Activated naive CD4-positive, alpha-beta T cell treated with anti-CD3 and anti-CD28 coated beads, Interleukin-2, amount 50 U/mL, for 72 hours (primary cell): ENCODE data around the gene PTPN2. TPM values are rescaled to one million over a fixed set of nuclear protein-coding genes. Genes with fewer than 3 reads are reported as not detected.
A peak's percentile ranks its signal among the peaks of the same experiment; 100 is the strongest.

Experiments used
- ATAC-seq, 2 donors: fragments of 150-1000 bp; cut with Tn5 transposase; 2 replicates each; pipeline ENCODE4 v1.10.0; 2021; ENCODE audit warnings: mild to moderate bottlenecking in 2 of 2, moderate library complexity in 2 of 2
- DNase-seq, 2 donors: peaks; one replicate each; pipeline ENCODE4 v3.0.0; 2021 to 2022; ENCODE audit warnings: low spot score in 2 of 2
- H3K27ac Mint-ChIP-seq, 2 donors: one replicate each; pipeline ENCODE4 v1.8.0; 2022; ENCODE audit warnings: mild to moderate bottlenecking in 2 of 2, mixed read lengths in 2 of 2
- H3K36me3 Mint-ChIP-seq, 2 donors: one replicate each; pipeline ENCODE4 v1.8.0; 2022; ENCODE audit warnings: mixed read lengths in 2 of 2
- H3K9me3 Mint-ChIP-seq, 2 donors: one replicate each; pipeline ENCODE4 v1.8.0; 2022; ENCODE audit warnings: mixed read lengths in 2 of 2
- total RNA-seq, 2 donors: library from RNA; stranded (reverse); gene quantifications; one replicate each; pipeline ENCODE4 v1.2.3, GENCODE V29; 2022

PTPN2 gene
- 10 to 100 TPM; 57.0 to 69.9 TPM for total RNA-seq

DNA sequence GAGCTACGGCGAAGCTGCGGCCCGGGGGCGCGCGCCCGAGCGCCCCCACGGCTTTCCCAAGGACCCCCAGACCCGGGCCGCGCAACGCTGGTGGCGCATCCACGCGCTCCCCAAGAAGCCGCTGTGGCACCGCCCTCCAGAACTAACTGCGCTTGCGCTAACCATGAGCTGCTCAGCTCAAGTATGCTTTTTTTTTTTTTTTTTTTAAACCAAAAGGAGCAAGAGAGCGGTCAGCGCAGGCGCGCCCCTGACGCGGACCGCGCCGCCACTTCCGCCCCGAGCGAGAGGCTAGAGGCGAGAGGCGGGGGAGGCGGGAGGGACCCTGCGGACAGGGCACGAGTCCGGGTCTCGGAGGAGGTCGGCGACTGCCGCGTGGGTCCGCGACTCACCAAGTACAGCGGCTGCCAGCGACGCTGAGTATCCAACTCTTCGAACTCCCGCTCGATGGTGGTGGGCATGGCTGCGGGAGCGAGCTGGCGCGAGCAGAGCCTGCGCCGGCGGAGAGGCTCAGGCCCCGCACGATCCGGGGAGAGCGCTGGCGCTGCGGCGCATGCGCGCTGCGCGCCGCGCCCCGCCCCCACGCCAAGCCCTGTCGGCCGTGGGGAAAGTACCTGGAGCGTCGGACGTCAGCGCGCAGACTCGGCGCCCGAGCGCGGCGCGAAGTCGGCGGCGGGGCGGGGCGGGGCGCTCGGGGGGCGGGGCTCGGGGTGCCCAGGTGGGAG is at the start of gene PTPN2:
Gene PTPN2 (minus strand): TSS at position 554 of the 722 bp plus-strand sequence. CDS start 96 bp downstream, at position 458.
- peaks cover 12 to 26% of the 10 kb centered on the region in 2 donors for H3K36me3 Mint-ChIP-seq
- no peaks in the 10 kb centered on the region for H3K9me3 Mint-ChIP-seq
- ATAC-seq, result peak; percentile 85 to 90

GRCh38 chr18:12933327-12933726 is 49.3 kb upstream of the PTPN2 start:
- DNase-seq (no peak), ATAC-seq (no peak)
- Mint-ChIP-seq H3K27ac (no peak overlapping the region), H3K9me3 (no peaks in the 10 kb centered on the region), H3K36me3 (no peaks in the 10 kb centered on the region)

More for the DNA sequence above, at the start of gene PTPN2:
- H3K27ac Mint-ChIP-seq, result peak within 1 kb of the TSS; percentile 87 to 97
- peak; percentile 93 to 96 for DNase-seq

- no peak for ATAC-seq
These were observed 46.9 kb upstream of the PTPN2 start for GRCh38 chr18:12930908-12931307.

DNA sequence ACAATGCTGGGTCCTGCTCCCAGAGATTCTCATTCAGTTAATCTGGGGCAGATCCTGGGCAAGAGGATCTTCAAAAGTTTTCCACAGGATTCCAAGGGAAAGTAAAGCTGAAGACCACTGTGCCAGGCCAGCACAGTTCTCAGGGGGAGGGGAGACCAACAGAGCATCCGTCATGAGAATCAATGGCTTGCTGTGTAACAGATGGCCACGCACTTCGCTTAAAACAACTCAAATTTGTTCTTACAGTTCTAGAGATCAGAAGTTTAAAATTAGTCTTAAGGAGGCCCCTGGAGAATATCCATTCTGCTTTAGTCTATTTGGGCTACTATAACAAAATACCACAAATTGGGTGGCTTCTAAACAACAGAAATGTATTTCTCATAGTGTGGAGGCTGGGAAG is 46.3 kb upstream of the PTPN2 start:
- Mint-ChIP-seq H3K9me3 (no peaks in the 10 kb centered on the region), H3K27ac (no peak overlapping the region), H3K36me3 (no peaks in the 10 kb centered on the region)
- ATAC-seq, result no peak
- no peak for DNase-seq

More at GRCh38 chr18:12930908-12931307, 46.9 kb upstream of the PTPN2 start:
- Mint-ChIP-seq H3K36me3 (no peaks in the 10 kb centered on the region), H3K27ac (no peak overlapping the region), H3K9me3 (no peaks in the 10 kb centered on the region)
- DNase-seq, result no peak

GRCh38 chr18:12929477-12930083 is 45.5 kb upstream of the PTPN2 start:
- ATAC-seq, result no peak

DNA sequence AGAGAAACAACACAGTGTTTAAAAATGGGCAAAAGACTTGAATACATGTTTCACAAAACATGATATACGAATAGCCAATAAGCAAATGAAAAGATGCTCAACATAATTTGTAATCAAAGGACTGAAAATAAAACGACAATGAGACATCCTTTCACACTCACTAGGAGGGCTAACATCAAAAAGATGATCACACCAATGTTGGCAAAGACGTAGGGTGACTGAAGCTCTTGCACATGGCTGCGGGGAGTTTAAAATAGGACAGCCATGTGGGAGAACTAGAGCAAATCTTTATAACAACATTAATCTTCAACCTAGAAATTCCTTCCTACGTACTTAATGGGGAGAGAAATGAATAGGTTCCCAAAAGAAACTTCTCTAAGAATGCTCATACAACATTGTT is 44.6 kb upstream of the PTPN2 start:
- Mint-ChIP-seq H3K27ac (no peak overlapping the region), H3K9me3 (no peaks in the 10 kb centered on the region), H3K36me3 (no peaks in the 10 kb centered on the region)
- no peak for DNase-seq
- no peak for ATAC-seq

More at GRCh38 chr18:12929477-12930083, 45.5 kb upstream of the PTPN2 start:
- DNase-seq, result no peak
- Mint-ChIP-seq H3K9me3 (no peaks in the 10 kb centered on the region), H3K36me3 (no peaks in the 10 kb centered on the region), H3K27ac (no peak overlapping the region)

GRCh38 chr18:12928206-12928605 is 44.2 kb upstream of the PTPN2 start:
- Mint-ChIP-seq H3K27ac (no peak overlapping the region), H3K36me3 (no peaks in the 10 kb centered on the region), H3K9me3 (no peaks in the 10 kb centered on the region)
- DNase-seq (no peak), ATAC-seq (no peak)

- H3K9me3 Mint-ChIP-seq, result no peaks in the 10 kb centered on the region
- H3K27ac Mint-ChIP-seq, result peak overlapping the region in 1 of 2 donors; percentile 26
- no peak for DNase-seq
These were observed 40.6 kb upstream of the PTPN2 start for GRCh38 chr18:12924616-12925015.

GRCh38 chr18:12922266-12922665 is 38.2 kb upstream of the PTPN2 start:
- H3K36me3 Mint-ChIP-seq, result no peaks in the 10 kb centered on the region
- H3K9me3 Mint-ChIP-seq, result no peaks in the 10 kb centered on the region
- DNase-seq (no peak), ATAC-seq (no peak)
- H3K27ac Mint-ChIP-seq, result no peak overlapping the region

More at GRCh38 chr18:12924616-12925015, 40.6 kb upstream of the PTPN2 start:
- H3K36me3 Mint-ChIP-seq, result no peaks in the 10 kb centered on the region
- ATAC-seq, result no peak

DNA sequence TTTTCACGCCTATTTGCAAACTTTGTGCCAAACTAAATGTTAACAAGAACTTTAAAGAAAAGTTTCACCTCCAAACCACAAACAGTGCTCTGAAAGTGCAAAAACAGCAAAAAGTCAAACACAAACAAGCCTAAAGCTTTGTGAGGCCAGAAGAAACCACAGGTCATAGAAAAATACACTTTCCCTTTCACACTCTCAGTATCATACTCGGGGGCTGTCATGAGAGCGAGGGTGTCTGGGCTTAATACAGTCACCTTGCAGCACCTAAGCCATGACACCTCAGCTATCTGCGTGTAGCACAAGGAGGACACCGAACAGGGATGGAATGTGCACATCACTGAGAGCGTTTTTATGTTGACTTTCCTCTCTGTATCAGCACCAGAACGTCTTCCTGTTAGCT is 37.1 kb upstream of the PTPN2 start:
- H3K36me3 Mint-ChIP-seq, result no peaks in the 10 kb centered on the region
- no peak overlapping the region for H3K27ac Mint-ChIP-seq
- DNase-seq, result no peak
- no peaks in the 10 kb centered on the region for H3K9me3 Mint-ChIP-seq
- peak; percentile 65 to 93 for ATAC-seq

GRCh38 chr18:12911929-12912703 is 28.1 kb upstream of the PTPN2 start:
- ATAC-seq (no peak), DNase-seq (no peak)
- Mint-ChIP-seq H3K36me3 (peaks cover 15 to 16% of the 10 kb centered on the region in 2 donors), H3K27ac (no peak overlapping the region), H3K9me3 (peaks cover 8 to 10% of the 10 kb centered on the region in 2 donors)

DNA sequence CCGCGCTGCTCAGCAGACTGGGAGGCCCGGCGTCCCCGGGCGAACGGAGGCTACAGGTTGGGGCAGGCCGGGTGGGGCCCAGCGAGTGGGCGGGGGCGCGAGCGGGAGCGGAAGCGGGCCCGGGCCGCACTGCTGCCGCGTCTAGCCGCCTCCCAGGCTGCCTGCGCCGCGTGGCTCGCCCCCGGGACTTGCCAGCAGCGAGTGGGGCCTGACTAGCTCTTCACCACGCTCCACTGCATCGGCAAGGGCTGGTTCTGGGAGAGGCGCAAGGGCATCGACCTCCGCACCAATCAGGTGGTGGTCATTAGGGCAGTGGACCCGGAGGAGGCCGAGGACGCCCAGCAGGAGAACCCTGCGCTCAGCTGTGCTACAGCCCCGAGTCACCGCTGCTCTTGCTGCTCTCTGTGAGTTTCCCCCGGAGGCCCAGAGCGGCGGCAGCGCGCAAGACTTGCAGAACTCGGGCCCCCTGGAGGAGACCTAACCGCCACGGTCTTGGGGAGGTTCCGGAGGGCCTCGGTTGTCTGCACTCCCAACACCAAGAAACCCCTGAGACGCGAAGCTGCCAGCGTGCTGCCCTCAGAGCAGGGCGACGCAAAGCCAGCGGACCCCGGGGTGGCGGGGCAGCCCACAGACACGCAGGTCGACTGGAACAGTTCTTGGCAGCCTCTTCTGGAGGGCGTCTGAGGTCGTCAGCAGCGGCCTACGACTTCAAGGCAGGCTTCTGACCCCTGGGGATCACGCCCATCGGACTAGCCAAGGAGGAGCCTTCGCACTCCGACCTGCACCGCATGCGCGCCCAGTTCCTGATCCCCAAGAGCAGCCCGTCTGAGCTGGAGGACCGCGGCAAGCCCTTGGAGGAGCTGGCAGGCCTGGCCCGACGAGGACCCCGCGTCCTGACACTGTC is 27.2 kb upstream of the PTPN2 start:
- ATAC-seq, result peak; percentile 88 to 93
- Mint-ChIP-seq H3K27ac (no peak overlapping the region), H3K36me3 (peaks cover 15 to 16% of the 10 kb centered on the region in 2 donors), H3K9me3 (peaks cover 8 to 10% of the 10 kb centered on the region in 2 donors)
- peak in 1 of 2 donors; percentile 61 for DNase-seq

DNA sequence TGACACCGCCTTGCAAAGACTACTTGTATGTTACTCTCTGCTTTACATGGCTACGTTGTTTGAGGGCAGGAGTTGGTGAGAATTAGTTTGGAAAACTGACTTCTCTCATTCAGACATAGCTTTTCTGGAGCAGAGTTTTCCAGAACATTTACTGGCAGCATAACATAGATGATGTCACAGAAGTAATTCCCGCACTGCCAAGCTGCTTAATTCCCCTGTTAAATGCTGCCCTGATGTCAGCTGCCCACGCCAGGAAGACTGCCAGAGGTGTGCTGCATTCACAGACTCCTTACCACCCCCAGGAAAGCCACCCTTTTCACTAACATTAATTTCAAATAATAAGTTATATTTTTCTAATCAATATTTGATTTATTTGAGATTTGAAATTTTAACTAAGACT is 24.7 kb upstream of the PTPN2 start:
- Mint-ChIP-seq H3K36me3 (peaks cover 13 to 15% of the 10 kb centered on the region in 2 donors), H3K9me3 (peaks cover 7 to 9% of the 10 kb centered on the region in 2 donors), H3K27ac (no peak overlapping the region)
- DNase-seq, result no peak
- ATAC-seq, result no peak

- H3K9me3 Mint-ChIP-seq, result no peaks in the 10 kb centered on the region
- no peak for DNase-seq
- H3K27ac Mint-ChIP-seq, result no peak overlapping the region
- H3K36me3 Mint-ChIP-seq, result peaks cover under 1 to 4% of the 10 kb centered on the region in 2 donors
- no peak for ATAC-seq
These were observed 23.4 kb upstream of the PTPN2 start for GRCh38 chr18:12907258-12907925.

DNA sequence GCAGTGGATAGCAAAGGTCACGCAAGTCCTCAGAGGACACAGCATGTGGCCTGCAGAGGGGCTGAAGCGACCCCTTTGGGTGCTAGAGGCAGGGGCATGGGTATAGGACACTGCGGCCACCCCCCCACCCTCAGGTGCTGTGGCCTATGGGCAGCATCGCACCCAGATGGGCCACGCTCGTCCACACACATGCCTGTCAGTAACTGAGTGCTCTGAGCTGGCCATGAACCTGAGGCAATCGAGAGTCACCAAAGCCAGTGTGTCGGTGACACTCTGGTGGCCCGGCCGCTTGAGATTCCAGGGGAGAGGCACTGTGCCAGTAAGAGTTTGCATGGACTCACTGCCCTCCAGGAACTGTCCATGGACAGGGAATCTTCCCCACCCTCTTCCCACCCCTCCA is 22.7 kb upstream of the PTPN2 start:
- no peak overlapping the region for H3K27ac Mint-ChIP-seq
- DNase-seq (no peak), ATAC-seq (no peak)
- H3K36me3 Mint-ChIP-seq, result peaks cover 0 to 4% of the 10 kb centered on the region in 2 donors
- H3K9me3 Mint-ChIP-seq, result no peaks in the 10 kb centered on the region

DNA sequence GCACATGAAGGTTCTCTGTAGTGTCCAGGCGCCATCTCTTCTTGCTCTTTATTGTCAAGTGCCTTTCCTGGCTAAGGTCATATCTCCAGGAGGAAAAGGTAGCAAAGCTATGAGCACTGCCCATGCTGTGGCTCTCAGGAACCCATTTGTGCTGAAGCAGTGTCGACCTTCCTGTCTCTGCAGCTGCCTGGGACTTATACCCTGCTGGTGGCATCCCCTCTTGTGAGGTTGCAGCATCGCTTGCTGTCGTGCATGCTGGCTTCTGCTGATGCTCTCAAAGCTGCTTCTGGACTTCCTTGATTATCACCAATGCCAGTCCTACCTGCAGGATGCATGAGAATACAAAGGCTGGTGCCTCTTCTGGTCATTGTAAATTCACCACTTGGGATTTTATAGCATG is 22.1 kb upstream of the PTPN2 start:
- peaks cover 0 to 1% of the 10 kb centered on the region in 2 donors for H3K36me3 Mint-ChIP-seq
- ATAC-seq, result no peak
- H3K27ac Mint-ChIP-seq, result no peak overlapping the region
- no peak for DNase-seq
- no peaks in the 10 kb centered on the region for H3K9me3 Mint-ChIP-seq
